Measurements from ENCODE around the gene NOL12.
"Not testable (repeated sequence)": the region's sequence is repeated elsewhere in the genome, so short reads cannot be mapped to it uniquely, and the experiment has no call there.

The NOL12 gene

DNA sequence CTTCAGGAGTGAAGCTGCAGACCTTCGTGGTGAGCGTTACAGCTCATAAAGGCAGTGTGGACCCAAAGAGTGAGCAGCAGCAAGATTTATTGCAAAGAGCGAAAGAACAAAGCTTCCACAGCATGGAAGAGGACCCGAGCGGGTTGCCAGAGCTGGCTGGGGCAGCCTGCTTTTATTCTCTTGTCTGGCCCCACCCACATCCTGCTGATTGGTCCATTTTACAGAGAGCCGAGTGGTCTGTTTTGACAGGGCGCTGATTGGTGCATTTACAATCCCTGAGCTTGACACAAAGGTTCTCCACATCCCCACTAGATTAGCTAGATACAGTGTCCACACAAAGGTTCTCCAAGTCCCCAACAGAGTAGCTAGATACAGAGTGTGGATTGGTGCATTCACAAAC lies 31.1 kb downstream of the NOL12 start:
- DNase-seq, result not testable (repeated sequence)

DNA sequence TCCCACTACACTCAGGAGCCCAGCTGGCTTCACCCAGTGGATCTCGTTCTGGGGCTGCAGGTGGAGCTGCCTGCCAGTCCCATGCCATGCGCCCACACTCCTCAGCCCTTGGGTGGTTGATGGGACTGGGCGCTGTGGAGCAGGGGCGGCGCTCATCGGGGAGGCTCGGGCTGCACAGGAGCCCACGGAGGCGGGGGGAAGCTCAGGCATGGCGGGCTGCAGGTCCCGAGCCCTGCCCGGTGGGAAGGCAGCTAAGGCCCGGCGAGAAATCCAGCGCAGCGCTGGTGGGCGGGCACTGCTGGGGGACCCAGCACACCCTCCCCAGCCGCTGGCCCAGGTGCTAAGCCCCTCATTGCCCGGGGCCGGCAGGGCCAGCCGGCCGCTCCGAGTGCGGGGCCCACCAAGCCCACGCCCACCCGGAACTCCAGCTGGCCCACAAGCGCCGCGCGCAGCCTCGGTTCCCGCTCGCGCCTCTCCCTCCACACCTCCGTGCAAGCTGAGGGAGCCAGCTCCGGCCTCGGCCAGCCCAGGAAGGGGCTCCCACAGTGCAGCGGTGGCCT lies 31.7 kb downstream of the NOL12 start:
- not testable (repeated sequence) for DNase-seq

DNA sequence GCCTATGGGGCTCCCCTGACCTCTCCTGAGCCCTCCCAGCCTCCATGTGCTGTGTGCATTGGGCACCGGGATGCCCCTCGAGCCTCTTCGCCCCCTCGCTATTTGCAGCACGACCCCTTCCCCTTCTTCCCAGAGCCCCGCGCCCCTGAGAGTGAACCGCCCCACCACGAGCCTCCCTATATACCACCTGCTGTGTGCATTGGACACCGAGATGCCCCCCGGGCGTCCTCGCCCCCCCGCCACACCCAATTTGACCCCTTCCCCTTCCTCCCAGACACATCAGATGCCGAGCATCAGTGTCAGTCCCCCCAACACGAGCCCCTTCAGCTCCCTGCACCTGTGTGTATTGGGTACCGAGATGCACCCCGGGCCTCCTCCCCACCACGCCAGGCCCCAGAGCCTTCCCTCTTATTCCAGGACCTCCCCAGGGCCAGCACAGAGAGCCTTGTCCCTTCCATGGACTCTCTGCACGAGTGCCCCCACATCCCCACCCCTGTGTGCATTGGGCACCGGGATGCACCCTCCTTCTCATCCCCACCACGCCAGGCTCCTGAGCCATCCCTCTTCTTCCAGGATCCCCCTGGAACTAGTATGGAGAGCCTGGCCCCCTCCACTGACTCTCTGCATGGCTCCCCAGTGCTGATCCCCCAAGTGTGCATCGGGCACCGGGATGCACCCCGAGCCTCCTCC lies 39.6 kb downstream of the NOL12 start:
- DNase-seq, result no peak

DNA sequence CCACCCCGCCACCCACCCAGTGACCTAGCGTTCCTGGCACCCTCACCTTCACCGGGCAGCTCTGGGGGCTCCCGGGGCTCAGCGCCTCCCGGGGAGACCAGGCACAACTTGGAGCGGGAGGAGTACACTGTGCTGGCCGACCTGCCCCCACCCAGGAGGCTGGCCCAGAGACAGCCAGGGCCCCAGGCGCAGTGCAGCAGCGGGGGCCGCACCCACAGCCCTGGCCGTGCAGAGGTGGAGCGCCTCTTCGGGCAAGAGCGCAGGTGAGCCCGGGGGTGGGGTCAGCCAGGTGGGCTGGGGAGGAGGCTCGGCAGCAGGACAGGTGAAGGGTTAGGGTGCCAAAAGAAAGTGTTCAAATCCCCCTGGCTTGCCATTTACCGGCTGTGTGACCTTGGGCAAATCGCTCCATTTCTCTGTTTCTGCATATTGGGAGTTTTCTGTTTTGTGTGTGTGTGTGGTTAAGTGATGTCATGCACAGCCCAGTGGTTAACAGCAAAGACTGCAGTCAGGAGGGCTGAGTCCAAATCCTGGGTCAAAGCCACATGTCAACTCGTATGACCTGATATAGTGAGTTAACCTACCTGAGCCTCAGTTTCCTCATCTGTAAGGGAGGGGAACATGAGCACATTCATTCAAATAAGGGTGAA lies 40.2 kb downstream of the NOL12 start:
- peak; percentile 58 for DNase-seq

DNA sequence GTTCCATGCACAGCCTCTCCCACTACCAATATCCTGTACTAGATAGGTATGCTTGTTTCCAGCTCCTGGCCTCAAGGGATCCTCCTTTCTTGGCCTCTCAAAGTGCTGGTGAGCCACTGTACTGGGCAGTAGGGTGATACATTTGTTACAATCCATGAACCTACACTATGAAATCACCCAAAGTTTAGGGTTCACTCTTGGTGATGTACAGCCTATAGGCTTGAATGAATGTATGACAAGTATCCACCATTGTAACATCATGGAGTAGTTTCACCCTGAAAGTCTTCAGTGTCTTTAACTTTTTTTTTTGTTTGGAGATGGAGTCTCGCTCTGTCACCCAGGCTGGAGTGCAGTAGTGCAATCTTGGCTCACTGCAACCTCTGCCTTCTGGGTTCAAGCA lies 42.5 kb downstream of the NOL12 start:
- DNase-seq, result no peak

DNA sequence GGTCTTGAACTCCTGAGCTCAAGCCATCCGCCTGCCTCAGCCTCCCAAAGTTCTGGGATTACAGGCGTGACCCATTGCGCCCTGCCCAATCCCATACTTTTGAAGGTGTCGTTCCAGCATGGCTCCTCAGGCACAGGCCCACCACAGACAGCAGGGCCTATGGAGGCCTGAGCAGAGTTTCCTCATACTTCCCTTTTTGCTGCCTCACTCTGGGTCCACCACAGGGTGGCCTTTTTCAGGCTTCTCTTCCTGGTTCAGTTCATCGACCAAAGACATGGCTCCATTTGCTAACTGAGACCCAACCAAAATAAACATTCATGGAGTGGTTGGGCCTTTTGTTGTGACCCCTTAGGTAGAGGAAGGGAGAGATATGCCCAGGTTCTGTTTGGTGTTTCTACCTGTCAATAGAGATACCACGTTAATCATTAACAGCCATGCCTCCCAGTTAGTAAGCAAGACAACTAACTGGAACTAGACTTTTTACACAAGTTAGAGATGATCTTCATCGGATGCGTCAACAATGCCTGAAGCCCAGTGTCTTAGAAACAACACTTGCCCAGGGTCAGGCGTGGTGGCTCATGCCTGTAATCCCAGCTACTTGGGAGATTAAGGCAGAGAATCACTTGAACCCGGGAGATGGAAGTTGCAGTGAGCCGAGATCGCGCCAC lies 45.8 kb downstream of the NOL12 start:
- DNase-seq, result peak; percentile 82

DNA sequence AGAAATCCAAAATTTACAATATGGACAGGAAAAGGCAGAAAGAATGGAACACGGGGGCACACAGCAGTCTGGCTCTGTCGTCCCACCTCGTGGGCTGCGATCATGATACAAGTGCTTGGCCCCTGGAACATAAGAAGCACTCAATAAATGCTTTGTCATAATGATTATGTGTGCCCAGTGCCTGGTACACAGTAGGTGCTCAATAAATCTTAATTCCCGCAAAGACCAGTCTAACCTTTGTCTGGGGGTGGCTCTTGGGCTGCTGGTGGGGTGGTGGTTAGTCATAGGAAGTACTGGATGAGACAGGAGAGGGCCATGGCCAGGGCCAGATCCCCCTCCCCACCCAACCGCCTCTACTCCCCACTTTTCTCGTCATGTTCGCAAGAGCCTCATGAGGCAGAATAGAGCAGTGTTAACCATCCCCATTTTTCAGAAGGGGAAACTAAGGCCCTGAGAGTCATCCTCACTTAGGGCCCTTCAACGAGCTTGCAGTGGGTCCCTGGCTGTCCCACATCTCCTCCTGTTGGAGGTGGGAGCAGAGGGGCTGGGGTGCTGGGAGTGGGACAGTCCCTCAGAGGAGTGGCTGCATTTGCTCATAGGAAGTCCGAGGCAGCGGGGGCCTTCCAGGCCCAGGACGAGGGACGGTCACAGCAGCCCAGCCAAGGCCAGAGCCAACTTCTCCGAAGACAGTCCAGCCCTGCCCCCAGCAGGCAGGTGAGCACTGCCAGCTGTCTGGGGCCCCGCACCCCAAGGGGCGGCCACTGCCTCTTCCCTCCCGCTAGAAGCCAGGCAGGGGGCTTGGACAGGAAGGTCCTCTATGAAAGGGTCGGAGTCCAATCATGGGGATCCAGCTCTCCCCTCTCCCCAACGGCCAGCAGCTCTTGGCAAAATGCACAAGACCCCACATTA lies 46.8 kb downstream of the NOL12 start:
- no peak for DNase-seq

DNA sequence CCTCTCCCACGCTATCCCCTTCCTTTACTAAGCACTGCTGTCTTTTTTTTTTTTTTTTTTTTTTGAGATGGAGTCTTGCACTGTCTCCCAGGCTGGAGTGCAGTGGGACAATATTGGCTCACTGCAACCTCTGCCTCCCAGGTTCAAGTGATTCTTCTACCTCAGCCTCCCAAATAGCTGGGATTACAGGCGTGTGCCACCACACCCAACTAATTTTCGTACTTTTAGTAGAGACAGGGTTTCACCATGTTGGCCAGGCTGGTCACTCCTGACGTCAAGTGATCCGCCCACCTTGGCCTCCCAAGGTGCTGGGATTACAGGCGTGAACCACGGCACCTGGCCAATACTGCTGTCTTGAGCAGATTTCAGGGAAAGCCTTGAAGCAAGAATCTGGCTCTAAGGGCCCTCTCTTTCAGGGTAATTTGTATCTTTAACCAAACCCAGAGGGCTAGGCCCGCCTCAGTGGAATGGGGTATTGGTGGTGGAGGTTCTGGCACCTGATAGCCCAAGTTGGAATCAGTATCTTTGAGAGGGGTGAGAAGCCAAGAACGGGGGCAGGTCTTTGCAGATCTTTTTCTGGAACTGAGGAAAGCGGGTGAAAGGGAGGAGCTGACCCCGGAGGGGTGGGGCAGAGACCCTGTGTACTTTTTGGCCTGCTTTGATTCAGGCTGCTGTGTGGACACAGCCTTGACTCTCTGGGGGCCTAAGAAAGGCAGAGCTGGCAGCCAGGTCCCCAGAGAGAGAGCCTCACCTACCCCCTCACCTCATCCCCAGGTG lies 47.7 kb downstream of the NOL12 start:
- DNase-seq, result no peak

DNA sequence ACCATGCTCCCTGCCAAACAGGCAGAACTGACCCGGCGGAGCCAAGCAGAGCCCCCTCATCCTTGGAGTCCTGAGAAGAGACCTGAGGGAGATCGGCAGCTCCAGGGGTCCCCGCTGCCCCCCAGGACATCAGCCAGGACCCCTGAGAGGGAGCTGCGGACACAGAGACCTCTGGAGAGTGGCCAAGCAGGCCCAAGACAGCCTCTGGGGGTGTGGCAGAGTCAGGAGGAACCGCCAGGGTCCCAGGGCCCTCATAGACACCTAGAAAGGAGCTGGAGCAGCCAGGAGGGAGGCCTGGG lies 48.2 kb downstream of the NOL12 start:
- DNase-seq, result no peak

DNA sequence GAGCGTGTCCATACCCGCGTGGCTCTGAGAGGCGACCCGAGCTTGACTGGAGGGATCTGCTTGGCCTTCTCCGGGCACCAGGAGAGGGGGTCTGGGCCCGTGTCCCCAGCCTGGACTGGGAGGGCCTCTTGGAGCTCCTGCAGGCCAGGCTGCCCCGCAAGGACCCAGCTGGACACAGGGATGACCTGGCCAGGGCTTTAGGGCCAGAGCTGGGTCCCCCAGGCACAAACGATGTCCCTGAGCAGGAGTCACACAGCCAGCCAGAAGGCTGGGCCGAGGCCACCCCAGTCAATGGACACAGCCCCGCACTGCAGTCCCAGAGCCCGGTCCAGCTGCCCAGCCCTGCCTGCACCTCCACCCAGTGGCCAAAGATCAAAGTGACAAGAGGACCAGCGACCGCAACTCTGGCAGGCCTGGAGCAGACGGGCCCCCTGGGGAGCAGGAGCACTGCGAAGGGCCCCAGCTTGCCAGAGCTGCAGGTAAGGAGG lies 48.9 kb downstream of the NOL12 start:
- no peak for DNase-seq

DNA sequence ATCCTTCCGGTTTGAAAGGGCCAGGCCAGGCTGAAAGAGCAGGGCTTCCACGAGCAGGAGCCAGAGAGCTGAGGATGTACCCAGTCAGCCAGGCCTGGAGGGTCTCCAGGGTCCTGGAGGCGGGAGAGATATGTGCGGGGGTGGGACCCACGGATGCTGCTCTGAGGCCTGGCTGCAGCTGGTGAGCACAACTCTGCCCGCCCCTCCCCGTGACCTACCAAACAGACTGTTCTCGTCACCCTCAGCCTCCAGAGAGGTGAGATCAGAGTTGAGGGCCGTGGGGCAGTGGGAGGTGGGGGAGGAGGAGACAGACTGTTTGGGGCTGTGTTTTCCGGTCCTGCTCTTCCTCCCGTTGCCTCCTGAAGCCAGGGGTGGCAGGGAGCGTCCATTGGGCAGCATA lies 52.9 kb downstream of the NOL12 start:
- DNase-seq, result peak; percentile 40

DNA sequence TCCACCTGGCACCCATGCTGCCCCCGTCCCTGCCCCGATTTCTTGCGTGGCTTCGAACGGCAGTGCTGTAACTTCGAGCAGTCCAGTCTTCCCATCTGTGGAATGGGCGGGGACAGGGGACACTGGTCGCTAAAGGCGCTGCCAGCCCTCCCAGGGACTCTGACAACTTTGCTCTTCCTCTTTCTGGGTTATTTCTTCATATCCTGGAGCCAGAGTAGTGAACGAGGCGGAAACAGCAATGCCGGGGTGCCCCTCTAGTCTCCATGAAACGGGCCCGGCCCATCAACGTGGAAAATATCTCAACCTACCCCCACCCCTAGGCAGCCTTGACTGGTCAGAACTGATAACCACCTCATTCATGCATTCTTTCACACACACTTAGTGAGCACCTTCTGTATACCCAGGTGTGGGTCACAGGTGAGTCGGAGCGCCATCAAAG lies 53.5 kb downstream of the NOL12 start:
- peak; percentile 95 for DNase-seq

DNA sequence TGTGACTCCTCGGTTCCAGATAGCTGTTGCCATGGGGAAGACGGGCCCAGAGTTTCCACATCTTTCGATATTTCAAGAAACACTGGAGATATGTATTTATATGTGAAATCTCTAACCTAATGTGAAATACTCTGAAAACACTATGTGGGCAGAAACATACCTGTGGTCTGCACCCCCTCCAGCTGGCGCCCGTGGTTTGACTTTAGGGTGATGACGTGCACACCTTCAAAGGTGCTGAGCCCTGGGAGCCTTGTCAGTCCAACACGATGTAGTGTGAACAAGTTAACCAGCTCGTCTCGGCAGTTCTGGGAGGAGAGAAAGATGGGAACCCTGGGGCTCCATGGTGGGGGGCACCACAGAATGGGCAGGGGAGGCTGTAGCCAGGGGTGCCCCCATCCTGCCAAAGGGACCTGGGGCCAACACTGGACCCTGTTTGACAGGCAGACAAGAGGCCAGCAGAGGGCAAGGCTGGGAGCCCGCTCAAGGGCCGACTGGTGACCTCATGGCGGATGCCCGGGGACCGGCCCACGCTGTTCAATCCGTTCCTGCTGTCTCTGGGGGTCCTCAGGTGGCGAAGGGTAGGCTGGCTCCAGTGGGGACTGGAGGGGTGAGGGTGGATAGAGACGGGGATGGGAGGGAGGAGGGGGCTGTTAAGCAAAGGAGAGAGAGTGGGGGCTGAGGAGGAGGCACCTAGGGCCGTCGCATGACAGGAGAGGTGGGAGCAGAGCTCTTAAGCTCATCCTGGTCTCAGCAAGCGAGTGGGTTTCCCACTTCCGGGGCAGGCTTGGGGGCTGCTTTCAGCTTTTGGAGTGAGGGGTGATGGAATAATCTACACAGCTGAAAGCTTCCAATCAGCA lies 54.5 kb downstream of the NOL12 start:
- no peak for DNase-seq

DNA sequence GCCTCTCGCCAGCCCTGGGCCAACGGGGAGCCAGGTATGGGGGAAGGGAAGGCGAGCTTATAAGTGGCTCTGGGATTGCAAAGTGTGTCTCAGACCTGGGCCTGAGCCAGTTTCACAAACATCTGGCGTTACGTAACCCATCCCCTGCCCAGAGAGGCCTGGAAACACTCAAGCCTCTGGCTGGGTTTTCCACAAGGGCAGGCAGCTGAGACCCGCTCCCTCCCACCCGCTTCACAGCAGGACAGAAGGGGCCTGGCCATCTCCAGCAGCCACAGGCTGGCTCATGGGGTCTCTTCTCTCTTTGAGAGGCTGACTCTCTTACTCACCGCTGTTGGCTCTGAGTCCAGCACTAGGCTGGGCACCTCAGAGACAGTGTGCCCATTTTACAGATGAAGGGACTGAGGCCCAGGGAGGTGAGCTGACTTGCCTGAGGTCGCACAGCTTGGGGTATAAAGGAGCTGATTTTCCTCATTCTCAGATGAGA lies 55.2 kb downstream of the NOL12 start:
- peak; percentile 89 for DNase-seq

DNA sequence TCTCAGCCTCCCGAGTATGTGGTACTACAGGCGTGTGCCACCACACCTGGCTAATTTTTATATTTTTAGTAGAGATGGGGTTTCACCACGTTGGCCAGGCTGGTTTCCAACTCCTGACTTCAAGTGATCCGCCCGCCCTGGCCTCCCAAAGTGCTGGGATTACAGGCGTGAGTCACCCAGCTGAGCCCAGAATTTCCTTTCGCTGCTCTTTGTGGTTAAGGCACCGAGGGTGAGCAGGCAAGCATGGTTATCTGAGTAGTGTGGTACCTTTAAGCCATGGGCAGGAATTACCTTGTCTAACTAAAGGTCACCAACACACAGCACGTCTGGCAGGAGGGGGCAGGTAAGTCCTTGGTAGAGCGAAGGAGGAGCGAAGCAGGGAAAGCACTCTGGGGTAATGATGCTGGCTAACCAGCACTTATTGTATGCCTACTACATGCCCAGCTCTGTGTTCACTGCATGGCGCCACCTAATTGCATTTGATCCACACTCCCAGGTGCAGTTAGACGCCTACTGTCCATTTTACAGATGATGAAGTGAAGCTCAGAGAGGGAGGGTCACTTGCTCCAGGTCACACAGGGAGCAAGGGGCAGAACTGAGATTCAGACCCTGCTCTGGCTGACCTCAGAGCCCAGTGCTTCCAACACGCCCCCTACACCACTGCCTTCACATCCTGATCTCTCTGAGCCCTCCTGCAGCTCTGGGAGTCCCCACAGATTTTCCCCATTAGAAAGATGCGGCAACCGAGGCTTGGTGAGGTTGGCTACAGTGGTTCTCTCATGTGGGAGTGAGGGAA lies 56.4 kb downstream of the NOL12 start:
- DNase-seq, result peak; percentile 71

All from MV-4-11 (cell line).